ENCODE measurements around the gene TPSD1. TPM values are rescaled to one million over a fixed set of nuclear protein-coding genes. Genes with fewer than 3 reads are reported as not detected.
"Not testable (repeated sequence)": the region's sequence is repeated elsewhere in the genome, so short reads cannot be mapped to it uniquely, and the experiment has no call there.

TPSD1 gene
- total RNA-seq, 1 experiment from 2014 or later: 0.26 TPM

GRCh38 chr16:1265090-1265630 lies 9.3 kb downstream of the TPSD1 start:
- Histone ChIP-seq H3K36me3 (ENCODE audit: control insufficient read depth, insufficient read depth, low read length) (no peaks in the 10 kb centered on the region), H3K27ac (ENCODE audit: low read length) (no peak overlapping the region), H3K4me3 (ENCODE audit: low read depth in 2 of 2, low read length in 2 of 2) (no peak overlapping the region), H3K9me3 (ENCODE audit: control insufficient read depth, insufficient read depth, low read depth, low read length) (no peaks in the 10 kb centered on the region), H3K27me3 (ENCODE audit: control insufficient read depth, insufficient read depth, low read length) (no peaks in the 10 kb centered on the region), H3K4me1 (ENCODE audit: control insufficient read depth, insufficient read depth, low read length) (no peaks in the 10 kb centered on the region)
- DNase-seq (ENCODE audit: low read depth, low spot score) (no peak), ATAC-seq (no peak)
- in situ Hi-C loops (cut with HindIII; ENCODE audit: low pct_unique_long_range_greater_than_20kb, low sequenced_read_pairs): no loop called here
- CTCF ChIA-PET: interaction anchor here (0.7 kb wide), 1 partner anchor 21 kb away, joined by 4 read pairs; no protein-coding TSS in a partner anchor
- intact Hi-C loops (cut with micrococcal nuclease; ENCODE audit: unreplicated experiment): no loop called here
- POLR2A ChIA-PET: no interaction called here
- no TSS peak for BruUV-seq (replicated peaks)
- no peak for TF ChIP-seq CTCF (IDR thresholded peaks at IDR 0.05)
- no peak for TF ChIP-seq TCF7L2 (IDR thresholded peaks at IDR 0.05; ENCODE audit: low read depth, low read length)
- TF ChIP-seq SIN3A (IDR thresholded peaks at IDR 0.05; ENCODE audit: borderline replicate concordance, insufficient read depth, low read depth, low read length): no peak
- no peak for TF ChIP-seq POLR2AphosphoS5 (IDR thresholded peaks at IDR 0.05; ENCODE audit: low read depth, low read length)
- TF ChIP-seq REST (IDR thresholded peaks at IDR 0.05; ENCODE audit: insufficient read depth in 1 of 2, low read depth in 2 of 2, low read length in 1 of 2): no peak

GRCh38 chr16:1265826-1266225 lies 10.0 kb downstream of the TPSD1 start:
- H3K27ac ChIP-seq (ENCODE audit: low read length): no peak overlapping the region
- H3K4me3 ChIP-seq (ENCODE audit: low read depth in 2 of 2, low read length in 2 of 2): no peak overlapping the region
- in situ Hi-C loops (cut with HindIII; ENCODE audit: low pct_unique_long_range_greater_than_20kb, low sequenced_read_pairs): no loop called here
- no peaks in the 10 kb centered on the region for H3K4me1 ChIP-seq (ENCODE audit: control insufficient read depth, insufficient read depth, low read length)
- no peaks in the 10 kb centered on the region for H3K27me3 ChIP-seq (ENCODE audit: control insufficient read depth, insufficient read depth, low read length)
- no peak for DNase-seq (ENCODE audit: low read depth, low spot score)
- BruUV-seq (replicated peaks): no TSS peak
- TF ChIP-seq CTCF (IDR thresholded peaks at IDR 0.05): no peak
- no peak for TF ChIP-seq SIN3A (IDR thresholded peaks at IDR 0.05; ENCODE audit: borderline replicate concordance, insufficient read depth, low read depth, low read length)
- TF ChIP-seq POLR2AphosphoS5 (IDR thresholded peaks at IDR 0.05; ENCODE audit: low read depth, low read length): no peak
- TF ChIP-seq TCF7L2 (IDR thresholded peaks at IDR 0.05; ENCODE audit: low read depth, low read length): no peak
- TF ChIP-seq REST (IDR thresholded peaks at IDR 0.05; ENCODE audit: insufficient read depth in 1 of 2, low read depth in 2 of 2, low read length in 1 of 2): no peak
- H3K9me3 ChIP-seq (ENCODE audit: control insufficient read depth, insufficient read depth, low read depth, low read length): no peaks in the 10 kb centered on the region
- POLR2A ChIA-PET: no interaction called here
- CTCF ChIA-PET: no interaction called here
- no peaks in the 10 kb centered on the region for H3K36me3 ChIP-seq (ENCODE audit: control insufficient read depth, insufficient read depth, low read length)
- no peak for ATAC-seq
- intact Hi-C loops (cut with micrococcal nuclease; ENCODE audit: unreplicated experiment): no loop called here

- CTCF ChIA-PET; in situ Hi-C loops (cut with HindIII; ENCODE audit: low pct_unique_long_range_greater_than_20kb, low sequenced_read_pairs): not testable (repeated sequence)
Measured at GRCh38 chr16:1269418-1269817, 13.5 kb downstream of the TPSD1 start.

More at GRCh38 chr16:1269418-1269817, 13.5 kb downstream of the TPSD1 start:
- H3K36me3 ChIP-seq (ENCODE audit: control insufficient read depth, insufficient read depth, low read length); H3K27ac ChIP-seq (ENCODE audit: low read length); H3K4me3 ChIP-seq (ENCODE audit: low read depth in 2 of 2, low read length in 2 of 2); intact Hi-C loops (cut with micrococcal nuclease; ENCODE audit: unreplicated experiment); BruUV-seq (replicated peaks); H3K27me3 ChIP-seq (ENCODE audit: control insufficient read depth, insufficient read depth, low read length); ATAC-seq; H3K9me3 ChIP-seq (ENCODE audit: control insufficient read depth, insufficient read depth, low read depth, low read length); DNase-seq (ENCODE audit: low read depth, low spot score); H3K4me1 ChIP-seq (ENCODE audit: control insufficient read depth, insufficient read depth, low read length): not testable (repeated sequence)
- POLR2A ChIA-PET: interaction anchor here (0.6 kb wide), 1 partner anchor 62 kb away, joined by 6 read pairs; no protein-coding TSS in a partner anchor

Measured in Panc1 (cell line).